Loucy (cell line): ENCODE results near the gene MDFI.

ENCODE experiments used
- H2AFZ ChIP-seq: fragments of 200-600 bp; sonication (generic); 2 replicates; pipeline ENCODE4 v1.6.0; 2016; ENCODE audit warnings: antibody characterized with exemption, mild to moderate bottlenecking, low read length, moderate library complexity
- H3F3A ChIP-seq: fragments of 200-600 bp; 2 replicates; pipeline ENCODE4 v1.6.0; 2016; ENCODE audit warnings: antibody characterized with exemption, low read depth, mild to moderate bottlenecking
- H3K27me3 ChIP-seq: fragments of 200-600 bp; sonication (generic); 2 replicates; pipeline ENCODE4 v1.6.1; 2014; ENCODE audit warnings: low read length, mild to moderate bottlenecking; ENCODE audit not compliant: insufficient read depth, poor library complexity, severe bottlenecking
- H3K36me3 ChIP-seq: fragments of 200-600 bp; sonication (generic); 2 replicates; pipeline ENCODE4 v1.6.1; 2016; ENCODE audit warnings: low read length; ENCODE audit not compliant: insufficient read depth
- H3K4me1 ChIP-seq: fragments of 200-600 bp; sonication (generic); 2 replicates; pipeline ENCODE4 v1.5.1; 2014; ENCODE audit warnings: low read length, mild to moderate bottlenecking; ENCODE audit not compliant: insufficient read depth, poor library complexity, severe bottlenecking
- H3K4me2 ChIP-seq: fragments of 200-600 bp; sonication (generic); 2 replicates; pipeline ENCODE4 v1.6.0; 2014; ENCODE audit warnings: antibody characterized with exemption, low read length, low read depth, mild to moderate bottlenecking; ENCODE audit not compliant: poor library complexity, severe bottlenecking
- H3K4me3 ChIP-seq: fragments of 200-600 bp; sonication (generic); 2 replicates; pipeline ENCODE4 v1.5.1; 2014; ENCODE audit warnings: low read length, mild to moderate bottlenecking, mixed read lengths; ENCODE audit not compliant: poor library complexity, severe bottlenecking
- H3K79me2 ChIP-seq: fragments of 200-600 bp; sonication (generic); 2 replicates; pipeline ENCODE4 v1.6.1; 2014; ENCODE audit warnings: low read length; ENCODE audit not compliant: insufficient read depth
- H3K9ac ChIP-seq: fragments of 200-600 bp; sonication (generic); 2 replicates; pipeline ENCODE4 v1.6.0; 2014; ENCODE audit warnings: mild to moderate bottlenecking, low read depth, low read length, moderate library complexity; ENCODE audit not compliant: poor library complexity, severe bottlenecking
- H3K9me2 ChIP-seq: fragments of 200-600 bp; sonication (generic); replicated peaks from 2 replicates; pipeline ENCODE4 v1.6.1; 2016; ENCODE audit warnings: low read depth, low read length, mixed read lengths
- H3K9me3 ChIP-seq: fragments of 200-600 bp; sonication (generic); 2 replicates; pipeline ENCODE4 v1.6.1; 2014; ENCODE audit warnings: mild to moderate bottlenecking, antibody characterized with exemption, low read length, low read depth; ENCODE audit not compliant: insufficient read depth
- H4K20me1 ChIP-seq: fragments of 200-600 bp; sonication (generic); 2 replicates; pipeline ENCODE4 v1.6.0; 2014; ENCODE audit warnings: antibody characterized with exemption, low read length, mild to moderate bottlenecking; ENCODE audit not compliant: insufficient read depth, poor library complexity, severe bottlenecking
- CTCF ChIP-seq: fragments of 200-600 bp; sonication (generic); conservative IDR thresholded peaks from 2 replicates; pipeline ENCODE4 v1.5.1; 2014; ENCODE audit warnings: mild to moderate bottlenecking, antibody characterized with exemption, low read length
- EZH2phosphoT487 ChIP-seq: fragments of 200-600 bp; IDR thresholded peaks from 2 replicates; pipeline ENCODE4 v1.6.1; 2018; ENCODE audit warnings: antibody characterized with exemption, mild to moderate bottlenecking, moderate library complexity, borderline replicate concordance

Gene MDFI

GRCh38 chr6:41652866-41653652, 14.8 kb downstream of the MDFI start:
- H2AFZ ChIP-seq = no peak overlapping the region
- peaks cover 3% of the 10 kb centered on the region; the same call in 1 of the 2 replicates for H3K79me2 ChIP-seq
- no peaks in the 10 kb centered on the region for H3K27me3 ChIP-seq
- H3K9ac ChIP-seq = no peak overlapping the region
- H3F3A ChIP-seq = no peaks in the 10 kb centered on the region
- no peak overlapping the region for H3K4me3 ChIP-seq
- peaks cover 10% of the 10 kb centered on the region for H3K4me1 ChIP-seq
- no peak for TF ChIP-seq EZH2phosphoT487
- TF ChIP-seq CTCF = no peak
- no peaks in the 10 kb centered on the region for H3K9me3 ChIP-seq
- H4K20me1 ChIP-seq = no peaks in the 10 kb centered on the region
- H3K4me2 ChIP-seq = no peak overlapping the region
- H3K9me2 ChIP-seq = no peaks in the 10 kb centered on the region
- peaks cover 45% of the 10 kb centered on the region; the same call in 1 of the 2 replicates for H3K36me3 ChIP-seq

- no peak overlapping the region for H2AFZ ChIP-seq
- H3K9ac ChIP-seq = no peak overlapping the region
- H3K9me3 ChIP-seq = no peaks in the 10 kb centered on the region
- no peaks in the 10 kb centered on the region for H3F3A ChIP-seq
- no peak overlapping the region for H3K4me2 ChIP-seq
- no peak overlapping the region for H3K4me3 ChIP-seq
- TF ChIP-seq CTCF = no peak
- no peak for TF ChIP-seq EZH2phosphoT487
- no peaks in the 10 kb centered on the region for H4K20me1 ChIP-seq
- peaks cover 10% of the 10 kb centered on the region for H3K4me1 ChIP-seq
- H3K79me2 ChIP-seq = peaks cover 3% of the 10 kb centered on the region; the same call in 1 of the 2 replicates
- peaks cover 38% of the 10 kb centered on the region; the same call in 1 of the 2 replicates for H3K36me3 ChIP-seq
- no peaks in the 10 kb centered on the region for H3K9me2 ChIP-seq
- H3K27me3 ChIP-seq = no peaks in the 10 kb centered on the region
Measured at GRCh38 chr6:41653691-41654090, 15.4 kb downstream of the MDFI start.

- Histone ChIP-seq H3K9me3 (no peaks in the 10 kb centered on the region), H3F3A (no peaks in the 10 kb centered on the region), H3K4me2 (no peak overlapping the region), H3K9me2 (no peaks in the 10 kb centered on the region), H3K36me3 (peaks cover 33% of the 10 kb centered on the region; the same call in 1 of the 2 replicates), H3K79me2 (no peaks in the 10 kb centered on the region), H2AFZ (no peak overlapping the region), H4K20me1 (no peaks in the 10 kb centered on the region), H3K9ac (no peak overlapping the region), H3K27me3 (no peaks in the 10 kb centered on the region), H3K4me3 (no peak overlapping the region), H3K4me1 (peaks cover 10% of the 10 kb centered on the region)
- TF ChIP-seq EZH2phosphoT487 = no peak
- TF ChIP-seq CTCF = no peak
Measured at GRCh38 chr6:41654151-41654697, 16.0 kb downstream of the MDFI start.
